GM21390 (cell line): Measurements from ENCODE around the gene SMG5.
"Not testable (repeated sequence)": the region's sequence is repeated elsewhere in the genome, so short reads cannot be mapped to it uniquely, and the experiment has no call there.

Experiments
- ATAC-seq: cut with Tn5 transposase; IDR thresholded peaks from one replicate; pipeline ENCODE4 v1.9.1; 2021; ENCODE audit not compliant: unreplicated experiment

SMG5 gene

DNA sequence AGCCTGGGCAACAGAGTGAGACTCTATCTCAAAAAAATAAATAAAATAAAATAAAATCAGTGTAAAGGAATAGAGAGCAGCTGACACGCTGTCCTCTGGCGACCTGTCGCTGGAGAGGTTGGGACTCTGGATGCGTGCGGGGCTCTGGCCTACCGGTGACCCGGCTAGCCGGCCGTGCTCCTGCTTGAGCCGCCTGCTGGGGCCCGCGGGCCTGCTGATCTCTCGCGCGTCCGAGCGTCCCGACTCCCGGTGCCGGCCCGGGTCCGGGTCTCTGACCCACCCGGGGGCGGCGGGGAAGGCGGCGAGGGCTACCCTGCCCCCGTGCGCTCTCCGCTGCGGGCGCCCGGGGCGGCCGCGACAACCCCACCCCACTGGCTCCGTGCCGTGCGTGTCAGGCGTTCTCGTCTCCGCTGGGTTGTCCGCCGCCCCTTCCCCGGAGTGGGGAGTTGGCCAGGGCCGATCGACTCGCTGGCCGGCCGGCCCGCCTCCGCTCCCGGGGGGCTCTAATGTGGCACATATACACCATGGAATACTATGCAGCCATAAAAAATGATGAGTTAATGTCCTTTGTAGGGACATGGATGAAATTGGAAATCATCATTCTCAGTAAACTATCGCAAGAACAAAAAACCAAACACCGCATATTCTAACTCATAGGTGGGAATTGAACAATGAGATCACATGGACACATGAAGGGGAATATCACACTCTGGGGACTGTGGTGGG is 66.1 kb downstream of the SMG5 start:
- not testable (repeated sequence) for ATAC-seq

DNA sequence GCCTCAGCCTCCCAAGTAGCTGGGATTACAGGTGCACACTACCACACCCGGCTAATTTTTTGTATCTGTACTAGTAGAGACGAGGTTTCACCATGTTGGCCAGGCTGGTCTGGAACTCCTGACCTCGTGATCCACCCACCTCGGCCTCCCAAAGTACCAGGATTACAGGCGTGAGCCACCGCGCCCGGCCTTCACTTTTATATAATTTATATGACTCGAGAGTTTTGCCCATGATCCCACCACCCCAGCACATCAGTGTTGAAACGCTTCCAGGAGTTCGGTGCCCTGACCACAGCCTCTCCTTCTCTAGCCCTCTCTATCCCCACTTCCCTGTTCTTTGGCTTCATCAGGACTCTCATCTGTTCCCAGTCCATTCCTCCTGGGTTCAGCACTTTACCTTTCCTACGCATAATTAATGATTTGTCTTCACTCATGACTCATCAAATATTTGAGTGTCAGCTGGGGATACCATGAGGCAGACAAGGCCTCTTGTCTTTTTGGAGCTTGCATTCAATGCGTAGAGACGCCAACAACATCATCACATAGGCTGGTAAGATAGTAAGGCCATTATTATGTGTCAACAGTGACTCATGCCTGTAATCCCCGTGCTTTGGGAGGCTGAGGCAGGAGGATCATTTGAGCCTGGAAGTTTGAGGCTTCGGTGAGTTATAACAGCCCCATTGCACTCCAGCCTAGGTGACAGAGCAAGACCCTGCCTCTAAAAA is 68.4 kb downstream of the SMG5 start:
- no peak for ATAC-seq

DNA sequence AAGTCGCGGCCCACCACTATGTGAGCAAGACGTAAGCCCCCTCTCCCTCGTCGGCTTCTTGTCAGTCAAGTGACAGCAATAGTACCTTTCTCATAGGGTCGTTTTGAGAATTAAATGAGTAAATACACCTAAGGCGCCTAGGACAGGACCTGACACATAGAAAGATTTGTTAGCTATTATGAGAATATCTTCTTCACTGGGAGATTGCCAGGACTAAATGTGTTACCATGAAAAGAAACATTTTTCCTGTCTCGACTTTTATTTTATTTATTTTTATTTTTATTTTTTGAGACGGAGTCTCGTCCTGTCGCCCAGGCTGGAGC is 69.0 kb downstream of the SMG5 start:
- ATAC-seq, result no peak

DNA sequence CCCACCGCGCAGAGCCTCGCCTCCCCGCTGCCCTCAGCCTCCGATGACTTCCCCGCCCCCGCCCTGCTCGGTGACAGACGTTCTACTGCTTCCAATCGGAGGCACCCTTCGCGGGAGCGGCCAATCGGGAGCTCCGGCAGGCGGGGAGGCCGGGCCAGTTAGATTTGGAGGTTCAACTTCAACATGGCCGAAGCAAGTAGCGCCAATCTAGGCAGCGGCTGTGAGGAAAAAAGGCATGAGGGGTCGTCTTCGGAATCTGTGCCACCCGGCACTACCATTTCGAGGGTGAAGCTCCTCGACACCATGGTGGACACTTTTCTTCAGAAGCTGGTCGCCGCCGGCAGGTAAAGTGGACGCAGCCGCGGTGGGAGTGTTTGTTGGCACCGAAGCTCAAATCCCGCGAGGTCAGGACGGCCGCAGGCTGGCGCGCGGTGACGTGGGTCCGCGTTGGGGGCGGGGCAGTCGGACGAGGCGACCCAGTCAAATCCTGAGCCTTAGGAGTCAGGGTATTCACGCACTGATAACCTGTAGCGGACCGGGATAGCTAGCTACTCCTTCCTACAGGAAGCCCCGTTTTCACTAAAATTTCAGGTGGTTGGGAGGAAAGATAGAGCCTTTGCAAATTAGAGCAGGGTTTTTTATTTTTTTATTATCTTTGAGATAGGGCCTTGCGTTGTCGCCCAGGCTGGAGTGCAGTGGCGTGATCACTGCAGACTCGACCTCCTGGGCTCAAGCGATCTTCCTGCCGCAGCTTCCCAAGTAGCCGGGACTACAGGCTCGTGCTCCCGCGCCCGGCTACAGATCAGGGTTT is 69.6 kb downstream of the SMG5 start, which contains the start of gene PMF1:
Gene PMF1 (plus strand): TSS at position 175 of the 811 bp plus-strand sequence. CDS start 9 bp downstream, at position 184.
- peak; percentile 85 for ATAC-seq

DNA sequence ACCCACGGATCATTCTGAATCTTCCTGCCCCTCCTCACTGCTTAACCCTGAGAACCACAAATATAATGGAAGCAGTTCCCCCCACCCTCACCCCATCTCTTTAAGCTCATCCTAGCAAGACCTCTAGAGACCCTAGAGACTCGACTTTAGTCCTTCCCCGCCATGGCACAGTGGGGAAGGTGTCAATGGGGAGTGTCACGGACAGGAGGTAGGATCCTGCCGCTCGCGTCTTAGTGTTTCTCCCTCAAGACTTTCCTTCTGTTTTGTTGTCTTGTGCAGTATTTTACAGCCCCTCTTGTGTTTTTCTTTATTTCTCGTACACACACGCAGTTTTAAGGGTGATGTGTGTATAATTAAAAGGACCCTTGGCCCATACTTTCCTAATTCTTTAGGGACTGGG is 70.5 kb downstream of the SMG5 start:
- ATAC-seq, result no peak

DNA sequence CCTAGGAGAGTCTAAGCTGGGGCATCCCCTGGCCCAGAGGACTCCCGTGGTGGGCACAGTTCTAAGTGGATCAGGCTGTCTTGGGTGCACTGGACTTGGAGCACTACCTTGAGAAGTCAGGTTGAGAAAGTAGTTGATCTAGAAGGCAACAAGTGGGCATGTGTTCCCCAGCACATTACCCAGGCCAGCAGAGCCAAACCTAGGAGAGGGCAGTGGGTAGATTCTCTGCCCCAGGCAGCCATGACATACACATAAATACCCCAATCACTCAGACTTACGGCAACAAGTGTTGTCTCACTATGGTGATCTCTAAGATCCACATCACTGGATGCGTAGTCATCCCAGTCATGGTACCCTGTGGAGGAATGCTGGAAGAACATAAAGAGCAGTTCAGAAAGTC is 71.4 kb downstream of the SMG5 start:
- ATAC-seq, result no peak

DNA sequence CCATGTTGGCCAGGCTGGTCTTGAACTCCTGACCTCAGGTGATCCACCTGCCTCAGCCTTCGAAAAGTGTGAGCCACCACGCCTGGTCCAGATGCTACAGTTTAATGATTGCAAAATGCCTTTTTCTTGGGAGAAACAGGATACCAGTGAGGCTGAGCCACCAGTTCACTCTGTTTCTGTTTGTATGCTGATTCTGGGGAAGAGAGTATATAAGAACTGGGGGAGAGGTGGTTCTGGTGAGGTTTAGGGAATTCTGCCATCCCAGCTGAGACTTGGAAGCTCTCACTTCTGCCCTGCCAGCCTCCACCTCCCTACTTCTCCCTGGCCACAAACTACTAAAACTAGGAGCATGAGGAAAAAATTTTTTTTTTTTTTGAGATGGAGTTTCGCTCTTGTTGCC is 77.9 kb downstream of the SMG5 start:
- ATAC-seq, result no peak

DNA sequence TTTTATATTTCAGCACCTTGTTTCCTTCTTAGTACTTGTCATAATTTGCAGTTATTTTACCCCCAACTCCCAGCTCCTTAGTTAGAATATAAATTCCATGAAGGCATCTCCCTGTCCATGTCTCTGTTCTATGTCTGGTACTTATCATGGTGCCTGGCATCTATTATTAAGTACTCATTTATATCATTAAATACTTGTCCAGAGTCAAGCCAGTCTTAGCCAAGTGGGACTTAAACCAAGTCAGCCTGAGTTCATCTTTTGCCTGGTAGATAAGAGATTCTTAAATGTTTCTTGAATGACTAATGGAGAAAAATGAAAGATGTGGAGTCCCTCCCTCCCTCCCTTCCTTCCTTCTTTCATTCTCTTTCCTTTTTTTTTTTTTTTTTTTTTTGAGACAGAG is 79.3 kb downstream of the SMG5 start:
- no peak for ATAC-seq

DNA sequence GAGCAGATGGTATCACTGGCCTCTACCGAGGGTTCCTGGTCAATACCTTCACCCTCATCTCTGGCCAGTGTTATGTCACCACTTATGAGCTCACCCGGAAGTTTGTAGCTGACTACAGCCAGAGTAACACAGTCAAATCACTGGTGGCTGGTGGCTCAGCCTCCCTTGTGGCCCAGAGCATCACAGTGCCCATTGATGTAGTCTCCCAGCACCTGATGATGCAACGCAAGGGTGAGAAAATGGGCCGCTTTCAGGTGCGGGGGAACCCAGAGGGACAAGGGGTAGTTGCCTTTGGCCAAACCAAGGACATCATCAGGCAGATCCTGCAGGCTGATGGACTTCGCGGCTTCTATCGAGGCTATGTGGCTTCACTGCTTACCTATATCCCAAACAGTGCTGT is 82.6 kb downstream of the SMG5 start:
- no peak for ATAC-seq
